ENCODE measurements around the gene MAPK9. TPM values are rescaled to one million over a fixed set of nuclear protein-coding genes. Genes with fewer than 3 reads are reported as not detected.

MAPK9 gene
- total RNA-seq, 6 donors from 2014 or later = 20.8 to 58.5 (median 33.4) TPM

GRCh38 chr5:180297587-180298282, 5.9 kb upstream of the MAPK9 start:
- Histone ChIP-seq H3K27ac (no peak overlapping the region), H3K9me3 (no peaks in the 10 kb centered on the region), H3K36me3 (no peaks in the 10 kb centered on the region), H3K4me3 (no peak overlapping the region), H3K27me3 (no peaks in the 10 kb centered on the region), H3K4me1 (peaks cover 10 to 13% (median 12%) of the 10 kb centered on the region in 4 donors)
- DNase-seq = no peak
- ATAC-seq (ENCODE audit: low FRiP score in 2 of 2) = peak in 1 of 2 donors; percentile 3
- TF ChIP-seq EP300 (IDR thresholded peaks at IDR 0.05) (no peak), CTCF (IDR thresholded peaks at IDR 0.05) (no peak), POLR2AphosphoS5 (IDR thresholded peaks at IDR 0.05) (no peak), POLR2A (IDR thresholded peaks at IDR 0.05) (no peak)
- 94 to 100% methylated on average over 2 of the region's 2 CpGs for WGBS, 2 donors

- WGBS, 2 donors = 36 to 61% methylated on average over 3 to 7 of the region's 7 CpGs
- Histone ChIP-seq H3K4me3 (no peak overlapping the region), H3K27ac (no peak overlapping the region), H3K36me3 (no peaks in the 10 kb centered on the region), H3K9me3 (no peaks in the 10 kb centered on the region), H3K27me3 (no peaks in the 10 kb centered on the region), H3K4me1 (peaks cover 10 to 15% (median 13%) of the 10 kb centered on the region in 4 donors)
- DNase-seq (no peak), ATAC-seq (ENCODE audit: low FRiP score in 2 of 2) (no peak)
- TF ChIP-seq POLR2AphosphoS5 (IDR thresholded peaks at IDR 0.05) (no peak), POLR2A (IDR thresholded peaks at IDR 0.05) (no peak), EP300 (IDR thresholded peaks at IDR 0.05) (no peak), CTCF (IDR thresholded peaks at IDR 0.05) (no peak)
Measured at GRCh38 chr5:180296771-180297170, 4.9 kb upstream of the MAPK9 start.

GRCh38 chr5:180294913-180295555, 3.2 kb upstream of the MAPK9 start:
- H3K4me1 ChIP-seq = peaks cover 21 to 27% (median 23%) of the 10 kb centered on the region in 4 donors
- no peak for TF ChIP-seq CTCF (IDR thresholded peaks at IDR 0.05)
- no peak for TF ChIP-seq POLR2AphosphoS5 (IDR thresholded peaks at IDR 0.05)
- no peak for TF ChIP-seq POLR2A (IDR thresholded peaks at IDR 0.05)
- TF ChIP-seq EP300 (IDR thresholded peaks at IDR 0.05) = no peak
- DNase-seq (no peak), ATAC-seq (ENCODE audit: low FRiP score in 2 of 2) (no peak)
- no peaks in the 10 kb centered on the region for H3K27me3 ChIP-seq
- no peaks in the 10 kb centered on the region for H3K36me3 ChIP-seq
- 76 to 89% methylated on average over 10 of the region's 10 CpGs for whole genome bisulfite sequencing, 2 donors
- H3K27ac ChIP-seq = no peak overlapping the region
- no peak overlapping the region for H3K4me3 ChIP-seq
- no peaks in the 10 kb centered on the region for H3K9me3 ChIP-seq

GRCh38 chr5:180294411-180294810, 2.5 kb upstream of the MAPK9 start:
- WGBS, 2 donors = 67 to 72% methylated on average over 7 of the region's 7 CpGs
- ATAC-seq (ENCODE audit: low FRiP score in 2 of 2) (no peak), DNase-seq (peak in 1 of 2 donors; percentile 31)
- H3K4me1 ChIP-seq = peaks cover 21 to 33% (median 23%) of the 10 kb centered on the region in 4 donors
- no peaks in the 10 kb centered on the region for H3K27me3 ChIP-seq
- H3K36me3 ChIP-seq = no peaks in the 10 kb centered on the region
- TF ChIP-seq POLR2A (IDR thresholded peaks at IDR 0.05) = no peak
- no peak for TF ChIP-seq CTCF (IDR thresholded peaks at IDR 0.05)
- TF ChIP-seq POLR2AphosphoS5 (IDR thresholded peaks at IDR 0.05) = no peak
- TF ChIP-seq EP300 (IDR thresholded peaks at IDR 0.05) = no peak
- H3K9me3 ChIP-seq = no peaks in the 10 kb centered on the region
- H3K27ac ChIP-seq = peak overlapping the region in 1 of 4 donors; percentile 95
- no peak overlapping the region for H3K4me3 ChIP-seq
